ENCODE data around the gene COLGALT1.
A peak's percentile ranks its signal among the peaks of the same experiment; 100 is the strongest.

The COLGALT1 gene

GRCh38 chr19:17616961-17617806, 61.7 kb downstream of the COLGALT1 start:
- TF ChIP-seq EZH2phosphoT487 (IDR thresholded peaks at IDR 0.05; ENCODE audit: borderline replicate concordance, low read length): no peak
- TF ChIP-seq CTCF (IDR thresholded peaks at IDR 0.05; ENCODE audit: low read depth, low read length, poor library complexity, severe bottlenecking): no peak

GRCh38 chr19:17617807-17618192, 62.4 kb downstream of the COLGALT1 start:
- no peak overlapping the region for H3K27ac ChIP-seq (ENCODE audit: low read depth, low read length)
- TF ChIP-seq EZH2phosphoT487 (IDR thresholded peaks at IDR 0.05; ENCODE audit: borderline replicate concordance, low read length): no peak
- TF ChIP-seq CTCF (IDR thresholded peaks at IDR 0.05; ENCODE audit: low read depth, low read length, poor library complexity, severe bottlenecking): no peak
- peaks cover 5% of the 10 kb centered on the region; the same call in 1 of the 2 replicates for H3K9me3 ChIP-seq (ENCODE audit: control insufficient read depth, insufficient read depth, low read length)
- H3K9me2 ChIP-seq (replicated peaks; ENCODE audit: control insufficient read depth, low read length): no peaks in the 10 kb centered on the region
- H3K4me2 ChIP-seq (ENCODE audit: low read length): no peak overlapping the region
- no peaks in the 10 kb centered on the region for H4K20me1 ChIP-seq (ENCODE audit: control insufficient read depth, insufficient read depth, low read depth, low read length)
- no peaks in the 10 kb centered on the region for H3K79me2 ChIP-seq (ENCODE audit: control insufficient read depth, low read length)
- no peaks in the 10 kb centered on the region for H3F3A ChIP-seq (ENCODE audit: control insufficient read depth, insufficient read depth)
- no peak overlapping the region for H3K4me3 ChIP-seq (ENCODE audit: low read length)
- no peaks in the 10 kb centered on the region for H3K36me3 ChIP-seq (ENCODE audit: control insufficient read depth, low read length)
- H3K27me3 ChIP-seq (ENCODE audit: control insufficient read depth, low read length): peaks cover 18% of the 10 kb centered on the region
- peaks cover 15% of the 10 kb centered on the region; the same call in 1 of the 2 replicates for H3K4me1 ChIP-seq (ENCODE audit: control insufficient read depth, low read length)

More at GRCh38 chr19:17616961-17617806, 61.7 kb downstream of the COLGALT1 start:
- no peaks in the 10 kb centered on the region for H3K36me3 ChIP-seq (ENCODE audit: control insufficient read depth, low read length)
- H3K27me3 ChIP-seq (ENCODE audit: control insufficient read depth, low read length): peaks cover 18% of the 10 kb centered on the region
- no peaks in the 10 kb centered on the region for H3K9me2 ChIP-seq (replicated peaks; ENCODE audit: control insufficient read depth, low read length)
- H3F3A ChIP-seq (ENCODE audit: control insufficient read depth, insufficient read depth): no peaks in the 10 kb centered on the region
- H3K4me1 ChIP-seq (ENCODE audit: control insufficient read depth, low read length): peaks cover 12% of the 10 kb centered on the region; the same call in 1 of the 2 replicates
- H3K4me2 ChIP-seq (ENCODE audit: low read length): peak overlapping the region; percentile 14; the same call in 1 of the 2 replicates
- H3K27ac ChIP-seq (ENCODE audit: low read depth, low read length): no peak overlapping the region
- peaks cover 5% of the 10 kb centered on the region; the same call in 1 of the 2 replicates for H3K9me3 ChIP-seq (ENCODE audit: control insufficient read depth, insufficient read depth, low read length)
- H4K20me1 ChIP-seq (ENCODE audit: control insufficient read depth, insufficient read depth, low read depth, low read length): no peaks in the 10 kb centered on the region
- no peak overlapping the region for H3K4me3 ChIP-seq (ENCODE audit: low read length)
- no peaks in the 10 kb centered on the region for H3K79me2 ChIP-seq (ENCODE audit: control insufficient read depth, low read length)

- H3K36me3 ChIP-seq (ENCODE audit: control insufficient read depth, low read length): no peaks in the 10 kb centered on the region
Measured at GRCh38 chr19:17618281-17618903, 62.9 kb downstream of the COLGALT1 start.

More at GRCh38 chr19:17618281-17618903, 62.9 kb downstream of the COLGALT1 start:
- Histone ChIP-seq H3K4me1 (ENCODE audit: control insufficient read depth, low read length) (peaks cover 15% of the 10 kb centered on the region; the same call in 1 of the 2 replicates), H3K27ac (ENCODE audit: low read depth, low read length) (no peak overlapping the region), H3K27me3 (ENCODE audit: control insufficient read depth, low read length) (peaks cover 18% of the 10 kb centered on the region), H3K4me2 (ENCODE audit: low read length) (no peak overlapping the region), H4K20me1 (ENCODE audit: control insufficient read depth, insufficient read depth, low read depth, low read length) (no peaks in the 10 kb centered on the region), H3K79me2 (ENCODE audit: control insufficient read depth, low read length) (no peaks in the 10 kb centered on the region), H3F3A (ENCODE audit: control insufficient read depth, insufficient read depth) (no peaks in the 10 kb centered on the region), H3K9me2 (replicated peaks; ENCODE audit: control insufficient read depth, low read length) (no peaks in the 10 kb centered on the region), H3K4me3 (ENCODE audit: low read length) (no peak overlapping the region), H3K9me3 (ENCODE audit: control insufficient read depth, insufficient read depth, low read length) (peaks cover 5% of the 10 kb centered on the region; the same call in 1 of the 2 replicates)
- no peak for TF ChIP-seq CTCF (IDR thresholded peaks at IDR 0.05; ENCODE audit: low read depth, low read length, poor library complexity, severe bottlenecking)
- TF ChIP-seq EZH2phosphoT487 (IDR thresholded peaks at IDR 0.05; ENCODE audit: borderline replicate concordance, low read length): no peak
